Muscle of leg (tissue), 16 donors: ENCODE results near the gene SPANXN1. TPM values are rescaled to one million over a fixed set of nuclear protein-coding genes. Genes with fewer than 3 reads are reported as not detected.
"Not testable (repeated sequence)": the region's sequence is repeated elsewhere in the genome, so short reads cannot be mapped to it uniquely, and the experiment has no call there.

Source experiments
- DNase-seq: peaks from one replicate; pipeline ENCODE4 v3.0.0; 2013
- H3K27ac ChIP-seq: one replicate; pipeline ENCODE4 v1.5.1; 2013; ENCODE audit warnings: mild to moderate bottlenecking, low read length, control low read depth
- H3K27me3 ChIP-seq: one replicate; pipeline ENCODE4 v1.6.1; 2013; ENCODE audit warnings: low read length; ENCODE audit not compliant: control insufficient read depth, insufficient read depth
- H3K36me3 ChIP-seq: one replicate; pipeline ENCODE4 v1.6.1; 2013; ENCODE audit warnings: low read length; ENCODE audit not compliant: control insufficient read depth, insufficient read depth
- H3K4me1 ChIP-seq: one replicate; pipeline ENCODE4 v1.6.1; 2013; ENCODE audit warnings: low read length; ENCODE audit not compliant: control insufficient read depth, insufficient read depth
- H3K4me3 ChIP-seq: one replicate; pipeline ENCODE4 v1.5.1; 2013; ENCODE audit warnings: low read length, control low read depth
- H3K9me3 ChIP-seq: replicated peaks from 2 replicates; pipeline ENCODE4 v1.6.1; 2013; ENCODE audit warnings: low read depth, low read length; ENCODE audit not compliant: control insufficient read depth
- WGBS: methylation state at CpG from one replicate; pipeline ENCODE4 v1.1.5; 2013; ENCODE audit warnings: missing lambda C conversion rate; ENCODE audit not compliant: insufficient coverage; 5-methylcytosine and 5-hydroxymethylcytosine counted together
- long read RNA-seq, 11 donors: transcript quantifications; one replicate each; lab custom pipeline, GENCODE V29; 2026
- polyA plus RNA-seq, 8 donors: library from polyadenylated mRNA; unstranded; fragments of 120-200 nt; gene quantifications; one replicate each; pipeline versions ENCODE4 v1.2.1 to v1.2.3, GENCODE V29; 2013; ENCODE audit warnings: inconsistent platforms in 1 of 8, low replicate concordance in 1 of 8; ENCODE audit not compliant: insufficient read length in 8 of 8, insufficient read depth in 1 of 8
- total RNA-seq: library from RNA; stranded (reverse); fragments of 120-200 nt; gene quantifications from one replicate; pipeline ENCODE4 v1.2.4, GENCODE V29; 2013

SPANXN1 gene
- total RNA-seq (not detected), polyA plus RNA-seq (under 1 TPM in 1 of 8 donors, not detected in 7; 0.28 TPM)
- long read RNA-seq, donor 1: 0 reads
- long read RNA-seq, donor 2: 0 reads
- long read RNA-seq, donor 3: 0 reads
- long read RNA-seq, donor 4: 0 reads
- long read RNA-seq, donor 5: 0 reads
- long read RNA-seq, donor 6: 0 reads
- long read RNA-seq, donor 7: 0 reads
- long read RNA-seq, donor 8: 0 reads
- long read RNA-seq, donor 9: 0 reads
- long read RNA-seq, donor 10: 0 reads
- long read RNA-seq, donor 11: 0 reads

- not testable (repeated sequence) for H3K9me3 ChIP-seq, DNase-seq, H3K27me3 ChIP-seq, H3K27ac ChIP-seq, H3K4me1 ChIP-seq, H3K36me3 ChIP-seq, H3K4me3 ChIP-seq
- WGBS: 40% methylated on average over 1 of the region's 4 CpGs
These were observed at the start of gene SPANXN1 for GRCh38 chrX:145247203-145247602. SPANXN1 (plus strand) TSS chrX:145247503; CDS start chrX:145247587, 84 bp downstream.

- Histone ChIP-seq H3K27ac (no peak overlapping the region), H3K4me1 (no peaks in the 10 kb centered on the region), H3K4me3 (no peak overlapping the region), H3K27me3 (no peaks in the 10 kb centered on the region), H3K9me3 (no peaks in the 10 kb centered on the region), H3K36me3 (no peaks in the 10 kb centered on the region)
- no peak for DNase-seq
- 80% methylated on average over 1 of the region's 3 CpGs for WGBS
These were observed 48.2 kb upstream of the SPANXN1 start for GRCh38 chrX:145199078-145199477.

DNA sequence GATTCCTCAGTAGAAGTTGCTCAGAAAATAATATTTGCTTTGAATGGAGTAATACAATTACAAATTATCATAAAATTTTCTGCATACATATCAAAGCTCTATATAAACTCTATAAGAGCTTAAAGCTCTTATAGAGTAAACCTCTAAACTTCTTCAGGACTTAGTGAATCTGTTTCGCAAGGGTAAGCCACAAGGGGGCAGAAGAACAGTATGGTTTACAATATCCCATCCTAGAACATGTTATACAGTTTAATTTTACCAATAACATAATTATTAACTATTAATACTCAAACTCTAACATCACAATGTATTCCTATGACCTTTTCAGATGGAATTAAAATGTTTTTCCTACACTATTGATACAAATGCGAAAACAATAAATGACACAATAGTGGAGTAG is 33.8 kb upstream of the SPANXN1 start:
- no peaks in the 10 kb centered on the region for H3K27me3 ChIP-seq
- peak; percentile 3 for DNase-seq
- no peak overlapping the region for H3K27ac ChIP-seq
- WGBS: no CpG with 5 or more reads among the region's 2 CpGs
- no peak overlapping the region for H3K4me3 ChIP-seq
- no peaks in the 10 kb centered on the region for H3K36me3 ChIP-seq
- H3K9me3 ChIP-seq: no peaks in the 10 kb centered on the region
- H3K4me1 ChIP-seq: no peaks in the 10 kb centered on the region

GRCh38 chrX:145292218-145292617 is 44.9 kb downstream of the SPANXN1 start:
- Histone ChIP-seq H3K36me3 (no peaks in the 10 kb centered on the region), H3K9me3 (no peaks in the 10 kb centered on the region), H3K4me1 (no peaks in the 10 kb centered on the region), H3K27ac (no peak overlapping the region), H3K27me3 (peaks cover under 1% of the 10 kb centered on the region), H3K4me3 (no peak overlapping the region)
- DNase-seq: no peak
- WGBS: no CpG with 5 or more reads among the region's 4 CpGs
